Sigmoid colon (tissue), 7 donors: ENCODE results near the gene CDC14A. TPM values are rescaled to one million over a fixed set of nuclear protein-coding genes. Genes with fewer than 3 reads are reported as not detected.

ENCODE experiments used
- DNase-seq: peaks from one replicate; pipeline ENCODE4 v3.0.0-alpha.2; 2019
- H3K27ac ChIP-seq, 4 donors: fragments of 200-600 bp; sonication (generic); one replicate each; pipeline ENCODE4 v1.5.1; 2016 to 2019; ENCODE audit warnings: mild to moderate bottlenecking in 1 of 4
- H3K27me3 ChIP-seq, 3 donors: fragments of 200-600 bp; sonication (generic); one replicate each; pipeline ENCODE4 v1.5.1; 2019; ENCODE audit warnings: mild to moderate bottlenecking in 1 of 3
- H3K36me3 ChIP-seq, 4 donors: fragments of 200-600 bp; sonication (generic); one replicate each; pipeline ENCODE4 v1.5.1; 2016 to 2019
- H3K4me1 ChIP-seq, 4 donors: fragments of 200-600 bp; sonication (generic); one replicate each; pipeline ENCODE4 v1.5.1; 2017 to 2019
- H3K4me3 ChIP-seq, 4 donors: fragments of 200-600 bp; sonication (generic); one replicate each; pipeline ENCODE4 v1.5.1; 2017 to 2019; ENCODE audit warnings: mild to moderate bottlenecking in 2 of 4, moderate library complexity in 1 of 4
- H3K9me3 ChIP-seq, 4 donors: fragments of 200-600 bp in 3 of 4; sonication (generic) in 3 of 4; one replicate each; pipeline versions ENCODE4 v1.5.1 to v1.6.1; 2013 to 2019
- EP300 ChIP-seq, 4 donors: sonication (generic); formaldehyde crosslinking; IDR thresholded peaks; one replicate each; pipeline ENCODE4 v1.6.1; 2017; ENCODE audit warnings: antibody characterized with exemption in 4 of 4
- POLR2A ChIP-seq, 2 donors: fragments of 450-650 bp; IDR thresholded peaks; one replicate each; pipeline ENCODE4 v1.6.1; 2016; ENCODE audit warnings: antibody characterized with exemption in 2 of 2, mild to moderate bottlenecking in 2 of 2, moderate library complexity in 2 of 2
- POLR2AphosphoS5 ChIP-seq, 4 donors: sonication (generic); formaldehyde crosslinking; IDR thresholded peaks; one replicate each; pipeline ENCODE4 v1.6.1; 2017; ENCODE audit warnings: antibody characterized with exemption in 4 of 4
- WGBS, 2 donors: extraction: QIAGEN DNeasy Blood & Tissue Kit; methylation state at CpG; one replicate each; pipeline ENCODE4 v1.1.7; 2013; 5-methylcytosine and 5-hydroxymethylcytosine counted together
- intact Hi-C: fragments of 100-400 bp; cut with DNase I; formaldehyde crosslinking; loops from one replicate; pipeline ENCODE4 v1.15.1; 2023
- polyA plus RNA-seq, 3 donors: library from polyadenylated mRNA; stranded (reverse); fragments of 200-250 nt; gene quantifications; one replicate each; pipeline ENCODE4 v1.2.3, GENCODE V29; 2013
- total RNA-seq, 4 donors: library from RNA; depleted of rRNA; stranded (reverse); fragments of >200 nt; gene quantifications; one replicate each; pipeline ENCODE4 v1.1.0, GENCODE V29; 2016
- TF ChIP-seq, protein P1 (sequence below), 4 experiments: fragments of 450-650 bp in 3 of 4; fragments of 200-600 bp in 1 of 4; IDR thresholded peaks; one replicate each; pipeline ENCODE4 v1.5.1; 2016 to 2019; ENCODE audit warnings: antibody characterized with exemption in 4 of 4, mild to moderate bottlenecking in 3 of 4, moderate library complexity in 2 of 4
- donor health status: healthy with polysubstance abuse.
- donor health status: Bipolar disorder and iron deficiency.
- donor health status: healthy.

The CDC14A gene
- total and polyA plus RNA-seq, 7 donors, result 4.6 to 22.7 (median 11.8) TPM

GRCh38 chr1:100526894-100527293 is 174.6 kb downstream of the CDC14A start:
- Histone ChIP-seq H3K27ac (no peak overlapping the region), H3K9me3 (no peaks in the 10 kb centered on the region), H3K36me3 (no peaks in the 10 kb centered on the region), H3K27me3 (no peaks in the 10 kb centered on the region), H3K4me1 (peaks cover 0 to 5% (median 0%) of the 10 kb centered on the region in 4 donors), H3K4me3 (no peak overlapping the region)
- intact Hi-C loops, result no loop called here
- 89 to 91% methylated on average over 2 of the region's 2 CpGs for WGBS, 2 donors
- TF ChIP-seq POLR2A (IDR thresholded peaks at IDR 0.05) (no peak), EP300 (IDR thresholded peaks at IDR 0.05) (no peak), POLR2AphosphoS5 (IDR thresholded peaks at IDR 0.05) (no peak)
- TF ChIP-seq, protein P1, sequence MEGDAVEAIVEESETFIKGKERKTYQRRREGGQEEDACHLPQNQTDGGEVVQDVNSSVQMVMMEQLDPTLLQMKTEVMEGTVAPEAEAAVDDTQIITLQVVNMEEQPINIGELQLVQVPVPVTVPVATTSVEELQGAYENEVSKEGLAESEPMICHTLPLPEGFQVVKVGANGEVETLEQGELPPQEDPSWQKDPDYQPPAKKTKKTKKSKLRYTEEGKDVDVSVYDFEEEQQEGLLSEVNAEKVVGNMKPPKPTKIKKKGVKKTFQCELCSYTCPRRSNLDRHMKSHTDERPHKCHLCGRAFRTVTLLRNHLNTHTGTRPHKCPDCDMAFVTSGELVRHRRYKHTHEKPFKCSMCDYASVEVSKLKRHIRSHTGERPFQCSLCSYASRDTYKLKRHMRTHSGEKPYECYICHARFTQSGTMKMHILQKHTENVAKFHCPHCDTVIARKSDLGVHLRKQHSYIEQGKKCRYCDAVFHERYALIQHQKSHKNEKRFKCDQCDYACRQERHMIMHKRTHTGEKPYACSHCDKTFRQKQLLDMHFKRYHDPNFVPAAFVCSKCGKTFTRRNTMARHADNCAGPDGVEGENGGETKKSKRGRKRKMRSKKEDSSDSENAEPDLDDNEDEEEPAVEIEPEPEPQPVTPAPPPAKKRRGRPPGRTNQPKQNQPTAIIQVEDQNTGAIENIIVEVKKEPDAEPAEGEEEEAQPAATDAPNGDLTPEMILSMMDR (IDR thresholded peaks at IDR 0.05), result no peak
- DNase-seq, result no peak

- no peak for TF ChIP-seq EP300 (IDR thresholded peaks at IDR 0.05)
- DNase-seq, result no peak
- no peak overlapping the region for H3K4me3 ChIP-seq
- peaks cover 0 to 5% (median 0%) of the 10 kb centered on the region in 4 donors for H3K4me1 ChIP-seq
- 40 to 56% methylated on average over 2 of the region's 2 CpGs for WGBS, 2 donors
- no peaks in the 10 kb centered on the region for H3K9me3 ChIP-seq
- intact Hi-C loops, result no loop called here
- H3K27me3 ChIP-seq, result no peaks in the 10 kb centered on the region
- H3K36me3 ChIP-seq, result no peaks in the 10 kb centered on the region
- peak overlapping the region in 2 of 4 donors; percentile 42 to 60 for H3K27ac ChIP-seq
These were observed 176.6 kb downstream of the CDC14A start for GRCh38 chr1:100528871-100529270.

GRCh38 chr1:100530141-100530540 is 177.8 kb downstream of the CDC14A start:
- Histone ChIP-seq H3K4me1 (peaks cover 0 to 5% (median 0%) of the 10 kb centered on the region in 4 donors), H3K4me3 (no peak overlapping the region), H3K9me3 (no peaks in the 10 kb centered on the region), H3K36me3 (no peaks in the 10 kb centered on the region), H3K27ac (peak overlapping the region; percentile 21 to 60 (median 44)), H3K27me3 (no peaks in the 10 kb centered on the region)
- DNase-seq, result no peak
- intact Hi-C loops, result loop anchor here (10.0 kb wide), 1 partner anchor 195 kb away; no protein-coding TSS in a partner anchor
- TF ChIP-seq EP300 (IDR thresholded peaks at IDR 0.05) (no peak), POLR2A (IDR thresholded peaks at IDR 0.05) (no peak), POLR2AphosphoS5 (IDR thresholded peaks at IDR 0.05) (no peak)
- TF ChIP-seq, protein P1 (IDR thresholded peaks at IDR 0.05), result no peak
- 83 to 92% methylated on average over 5 of the region's 5 CpGs for WGBS, 2 donors

DNA sequence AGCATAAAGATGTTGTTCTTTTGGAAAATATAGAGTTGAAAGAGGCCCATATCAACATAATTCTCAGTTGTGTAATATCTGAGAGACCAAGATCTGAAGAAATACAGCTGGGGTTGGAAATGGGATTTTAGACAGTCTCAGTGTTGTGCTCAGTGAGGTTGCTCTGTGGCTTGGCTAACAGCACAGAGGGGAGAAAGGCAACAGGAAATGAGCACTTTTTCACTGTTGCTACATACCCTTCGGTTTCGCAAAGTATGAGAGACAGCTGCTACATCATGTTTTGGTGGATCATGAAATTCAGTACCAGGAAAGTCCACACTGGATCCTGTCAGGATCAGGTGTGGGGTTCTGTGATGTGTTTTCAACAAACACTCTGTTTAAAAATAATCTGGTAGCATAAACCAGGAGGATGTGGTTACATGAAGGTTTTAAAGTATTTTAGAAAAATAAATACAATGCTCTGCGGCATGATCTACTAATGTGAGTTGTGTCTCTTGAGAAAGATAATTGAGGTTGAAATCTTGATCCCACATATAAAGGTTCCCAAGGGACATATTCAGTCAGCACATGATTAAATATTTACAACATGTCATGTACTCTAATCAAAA is 178.7 kb downstream of the CDC14A start:
- peaks cover 0 to 5% (median 0%) of the 10 kb centered on the region in 4 donors for H3K4me1 ChIP-seq
- no peaks in the 10 kb centered on the region for H3K27me3 ChIP-seq
- peak overlapping the region; percentile 27 to 60 (median 50) for H3K27ac ChIP-seq
- intact Hi-C loops, result loop anchor here (10.0 kb wide), 1 partner anchor 194 kb away; no protein-coding TSS in a partner anchor
- TF ChIP-seq EP300 (IDR thresholded peaks at IDR 0.05) (peak in 1 of 4 donors; percentile 32), POLR2A (IDR thresholded peaks at IDR 0.05) (no peak), POLR2AphosphoS5 (IDR thresholded peaks at IDR 0.05) (peak; percentile 46 to 68 (median 63))
- TF ChIP-seq, protein P1 (IDR thresholded peaks at IDR 0.05), result no peak
- peak; percentile 81 for DNase-seq
- H3K4me3 ChIP-seq, result no peak overlapping the region
- WGBS, 2 donors, result 37 to 76% methylated on average over 3 of the region's 3 CpGs
- H3K9me3 ChIP-seq, result no peaks in the 10 kb centered on the region
- no peaks in the 10 kb centered on the region for H3K36me3 ChIP-seq

DNA sequence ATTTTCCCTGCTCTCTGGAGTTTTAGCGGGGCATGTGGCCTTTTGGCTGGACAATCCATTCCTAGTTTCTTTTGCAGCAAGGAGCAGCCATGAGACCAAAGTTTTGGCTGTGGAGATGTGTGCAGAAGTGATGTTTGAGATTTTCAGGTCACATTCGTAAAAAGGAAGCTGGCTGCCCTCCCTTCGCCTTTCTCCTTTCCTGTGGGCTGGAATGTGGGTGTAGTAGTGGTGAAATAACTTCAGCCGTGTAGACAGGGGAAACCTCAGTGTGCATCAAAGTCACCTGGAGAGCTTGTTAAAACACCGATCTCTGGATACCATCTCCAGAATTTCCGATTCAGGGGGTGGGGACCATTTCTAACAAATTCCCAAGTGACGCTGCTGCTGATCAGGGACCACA is 180.3 kb downstream of the CDC14A start:
- 62 to 72% methylated on average over 7 of the region's 7 CpGs for WGBS, 2 donors

More for the DNA sequence above, 180.3 kb downstream of the CDC14A start:
- intact Hi-C loops, result loop anchor here (10.0 kb wide), 1 partner anchor 192 kb away; no protein-coding TSS in a partner anchor
- H3K27me3 ChIP-seq, result peaks cover 0 to 11% (median 0%) of the 10 kb centered on the region in 3 donors
- peaks cover 0 to 5% (median 0%) of the 10 kb centered on the region in 4 donors for H3K4me1 ChIP-seq
- H3K27ac ChIP-seq, result no peak overlapping the region
- H3K4me3 ChIP-seq, result no peak overlapping the region
- H3K36me3 ChIP-seq, result no peaks in the 10 kb centered on the region
- no peaks in the 10 kb centered on the region for H3K9me3 ChIP-seq
- TF ChIP-seq, protein P1 (IDR thresholded peaks at IDR 0.05), result no peak
- no peak for TF ChIP-seq POLR2AphosphoS5 (IDR thresholded peaks at IDR 0.05)
- no peak for TF ChIP-seq POLR2A (IDR thresholded peaks at IDR 0.05)
- no peak for TF ChIP-seq EP300 (IDR thresholded peaks at IDR 0.05)
- DNase-seq, result no peak
